B cell (primary cell): ENCODE data around the gene MAPK9. TPM values are rescaled to one million over a fixed set of nuclear protein-coding genes. Genes with fewer than 3 reads are reported as not detected.

Experiments used
- ATAC-seq: fragments of 200-7000 bp; cut with Tn5 transposase; one replicate; pipeline ENCODE4 v1.10.0; 2021; ENCODE audit warnings: low read depth, mild to moderate bottlenecking, moderate number of reproducible peaks, moderate library complexity
- CTCF ChIA-PET: fragments of 350-600 bp; sonication (Branson Sonifier 250); formaldehyde crosslinking; loops from one replicate; lab custom pipeline; 2021; ENCODE audit warnings: antibody characterized with exemption, inconsistent platforms; lab: Charles Lee
- POLR2A ChIA-PET: fragments of 350-600 bp; sonication (Branson Sonifier 250); formaldehyde crosslinking; loops from one replicate; lab custom pipeline; 2021; ENCODE audit warnings: antibody characterized with exemption; lab: Charles Lee
- DNase-seq: peaks from one replicate; pipeline ENCODE4 v3.0.0; 2013
- H2AFZ ChIP-seq: 2 replicates; pipeline ENCODE4 v1.6.1; 2012; ENCODE audit warnings: mild to moderate bottlenecking, low read depth, low read length; ENCODE audit not compliant: insufficient read depth, poor library complexity, severe bottlenecking
- H3K27ac ChIP-seq, 2 donors: 1 replicate in 1 of 2; 2 replicates in 1 of 2; pipeline ENCODE4 v1.5.1; 2012 to 2013; ENCODE audit warnings: low read length in 2 of 2, mild to moderate bottlenecking in 2 of 2, moderate library complexity in 1 of 2
- H3K27me3 ChIP-seq, 4 experiments: fragments of 200-600 bp in 1 of 4; sonication (generic) in 1 of 4; replicated peaks in 1 of 4; 1 replicate in 2 of 4; 2 replicates in 2 of 4; pipeline versions ENCODE4 v1.6.1 to v1.7.0; 2013 to 2016; ENCODE audit warnings: low read length in 3 of 4, mild to moderate bottlenecking in 2 of 4, mixed read lengths in 1 of 4, moderate library complexity in 1 of 4; ENCODE audit not compliant: insufficient read depth in 4 of 4, control insufficient read depth in 3 of 4; ENCODE audit errors: control extremely low read depth in 1 of 4
- H3K36me3 ChIP-seq, 2 experiments: replicated peaks in 1 of 2; 1 replicate in 1 of 2; 2 replicates in 1 of 2; pipeline versions ENCODE4 v1.6.1 to v1.7.1; 2013; ENCODE audit warnings: low read length in 1 of 2; ENCODE audit not compliant: insufficient read depth in 2 of 2, control insufficient read depth in 1 of 2; ENCODE audit errors: control extremely low read depth in 1 of 2, extremely low read depth in 1 of 2
- H3K4me1 ChIP-seq, 2 donors: fragments of 200-600 bp in 1 of 2; sonication (generic) in 1 of 2; 1 replicate in 1 of 2; 2 replicates in 1 of 2; pipeline versions ENCODE4 v1.5.1 to v1.6.1; 2013 to 2017; ENCODE audit warnings: low read length in 2 of 2; ENCODE audit not compliant: control insufficient read depth in 2 of 2, insufficient read depth in 2 of 2
- H3K4me2 ChIP-seq: replicated peaks from 2 replicates; pipeline ENCODE3; 2012; ENCODE audit warnings: mild to moderate bottlenecking, low read depth, low read length; ENCODE audit not compliant: poor library complexity, severe bottlenecking
- H3K4me3 ChIP-seq, 5 experiments: fragments of 200-600 bp in 1 of 5; sonication (generic) in 1 of 5; 1 replicate in 3 of 5; 2 replicates in 2 of 5; pipeline versions ENCODE4 v1.5.1 to v1.7.0; 2011 to 2016; ENCODE audit warnings: low read length in 4 of 5, mild to moderate bottlenecking in 4 of 5, low read depth in 2 of 5, control low read depth in 1 of 5, moderate library complexity in 1 of 5; ENCODE audit not compliant: insufficient read depth in 1 of 5; ENCODE audit errors: control extremely low read depth in 1 of 5, extremely low read depth in 1 of 5
- H3K79me2 ChIP-seq: fragments of 200-600 bp; sonication (generic); one replicate; pipeline ENCODE4 v1.6.0; 2016; ENCODE audit warnings: low read length; ENCODE audit not compliant: control insufficient read depth, insufficient read depth
- H3K9ac ChIP-seq: fragments of 200-600 bp; sonication (generic); 2 replicates; pipeline ENCODE4 v1.6.1; 2017; ENCODE audit warnings: mild to moderate bottlenecking, low read length, moderate library complexity
- H3K9me3 ChIP-seq, 3 donors: one replicate each; pipeline versions ENCODE4 v1.6.1 to v1.7.1; 2013; ENCODE audit warnings: low read length in 2 of 3; ENCODE audit not compliant: control insufficient read depth in 2 of 3, insufficient read depth in 1 of 3; ENCODE audit errors: control extremely low read depth in 1 of 3
- H4K20me1 ChIP-seq: 2 replicates; pipeline ENCODE4 v1.6.0; 2012; ENCODE audit warnings: mild to moderate bottlenecking, low read length; ENCODE audit not compliant: insufficient read depth, control insufficient read depth, poor library complexity, severe bottlenecking
- H3K27ac Mint-ChIP-seq: one replicate; pipeline ENCODE4 v1.8.0; 2021; ENCODE audit warnings: mixed read lengths
- H3K27me3 Mint-ChIP-seq: one replicate; pipeline ENCODE4 v1.8.0; 2021; ENCODE audit warnings: mixed read lengths
- H3K4me1 Mint-ChIP-seq: one replicate; pipeline ENCODE4 v1.8.0; 2021; ENCODE audit warnings: mixed read lengths
- H3K4me3 Mint-ChIP-seq: one replicate; pipeline ENCODE4 v1.8.0; 2021; ENCODE audit warnings: mixed read lengths
- H3K9me3 Mint-ChIP-seq: one replicate; pipeline ENCODE4 v1.8.0; 2022; ENCODE audit warnings: mixed read lengths; ENCODE audit not compliant: insufficient read depth
- CTCF ChIP-seq: fragments of 200-600 bp; IDR thresholded peaks from one replicate; pipeline ENCODE4 v1.8.0; 2022; ENCODE audit warnings: antibody characterized with exemption, mild to moderate bottlenecking
- EZH2 ChIP-seq: IDR thresholded peaks from 2 replicates; pipeline ENCODE4 v1.6.1; 2012; ENCODE audit warnings: borderline replicate concordance, low read depth, mild to moderate bottlenecking, moderate library complexity, low read length; ENCODE audit not compliant: insufficient read depth, poor library complexity, severe bottlenecking
- WGBS: methylation state at CpG from one replicate; pipeline ENCODE4 v1.1.5; 2013; ENCODE audit warnings: missing lambda C conversion rate; ENCODE audit not compliant: insufficient coverage; 5-methylcytosine and 5-hydroxymethylcytosine counted together
- intact Hi-C: fragments of 100-400 bp; cut with micrococcal nuclease; formaldehyde crosslinking; loops from one replicate; pipeline ENCODE4 v1.10.0; 2022
- polyA plus RNA-seq: library from polyadenylated mRNA; depleted of rRNA; stranded (reverse); fragments of >200 nt; gene quantifications from 2 replicates; pipeline ENCODE4 v1.2.3, GENCODE V29; 2012
- total RNA-seq, 2 donors: library from RNA; stranded (reverse); fragments of 120-200 nt in 1 of 2; gene quantifications; 1 replicate in 1 of 2; 2 replicates in 1 of 2; pipeline versions ENCODE4 v1.2.3 to v1.2.4, GENCODE V29; 2013 to 2022

The MAPK9 gene
- total and polyA plus RNA-seq, 2 donors (not counting 1 experiment from before 2014, with no cell fraction given) = 19.7 to 40.4 TPM

DNA sequence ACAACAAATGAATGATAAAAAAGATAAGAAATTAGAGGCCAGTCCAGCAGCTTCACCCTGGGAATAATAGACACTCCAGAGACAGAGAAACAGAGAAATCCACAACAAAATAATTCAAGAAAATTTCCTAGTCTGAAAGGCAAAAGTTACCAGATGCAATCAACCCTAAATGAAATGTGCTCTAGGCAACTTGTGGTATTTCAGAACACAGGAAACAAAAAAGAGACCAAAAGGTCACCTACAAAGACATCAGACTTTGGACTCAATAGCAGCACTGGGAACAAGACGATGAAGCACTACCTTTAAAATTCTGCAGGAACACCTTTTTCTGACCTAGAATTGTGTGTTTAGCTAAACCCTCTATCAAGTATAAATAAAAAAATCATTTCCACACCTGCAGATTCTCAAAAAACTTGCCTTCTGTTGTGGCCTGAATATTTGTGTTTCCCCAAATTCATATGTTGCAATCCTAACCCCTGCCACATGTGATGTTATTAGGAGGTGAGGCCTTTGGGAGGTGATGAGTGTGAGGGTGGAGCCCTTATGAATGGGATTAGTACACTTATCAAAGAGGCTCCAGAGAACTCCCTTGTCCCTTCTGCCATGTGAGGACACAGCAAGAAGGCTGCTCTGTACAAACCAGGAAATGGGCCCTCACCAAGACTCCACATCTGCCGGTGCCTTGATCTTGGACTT is 5.9 kb upstream of the MAPK9 start:
- Mint-ChIP-seq H3K4me3 (no peak overlapping the region), H3K27ac (no peak overlapping the region), H3K4me1 (peaks cover 28% of the 10 kb centered on the region), H3K9me3 (no peaks in the 10 kb centered on the region), H3K27me3 (peaks cover 16% of the 10 kb centered on the region)
- ATAC-seq = no peak
- no peak for DNase-seq
- peaks cover 4% of the 10 kb centered on the region for H4K20me1 ChIP-seq
- ChIA-PET POLR2A (interaction anchor here (0.8 kb wide), 1 partner anchor 16 kb away, joined by 10 read pairs; no protein-coding TSS in a partner anchor), CTCF (no interaction called here)
- no peaks in the 10 kb centered on the region for H3K9me3 ChIP-seq
- no peak for TF ChIP-seq CTCF
- TF ChIP-seq EZH2 = no peak
- WGBS = 100% methylated on average over 1 of the region's 2 CpGs
- intact Hi-C loops = no loop called here
- no peak overlapping the region for H3K9ac ChIP-seq
- H3K4me3 ChIP-seq = no peak overlapping the region
- peaks cover 21 to 23% of the 10 kb centered on the region in 2 donors for H3K4me1 ChIP-seq
- H3K79me2 ChIP-seq = peaks cover 5% of the 10 kb centered on the region
- H3K27ac ChIP-seq = no peak overlapping the region
- no peaks in the 10 kb centered on the region for H3K27me3 ChIP-seq
- H3K4me2 ChIP-seq = no peak overlapping the region
- H2AFZ ChIP-seq = no peak overlapping the region
- H3K36me3 ChIP-seq = no peaks in the 10 kb centered on the region

DNA sequence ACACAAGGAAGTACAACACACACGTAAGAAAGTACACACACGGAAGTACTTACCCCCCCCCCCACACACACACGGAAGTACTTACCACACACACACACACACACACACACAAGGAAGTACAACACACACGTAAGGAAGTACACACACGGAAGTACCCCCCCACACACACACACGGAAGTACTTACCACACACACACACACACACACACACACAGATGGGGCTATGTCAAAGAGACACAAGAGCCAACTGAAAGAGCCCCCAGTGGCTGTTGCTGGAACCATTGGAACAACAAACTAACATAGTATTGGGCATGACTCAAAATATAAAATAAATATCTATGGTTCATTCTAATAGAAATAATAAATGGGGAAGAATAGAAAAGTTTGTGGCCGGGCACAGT is 4.9 kb upstream of the MAPK9 start:
- H3K27ac Mint-ChIP-seq = no peak overlapping the region

More for the DNA sequence above, 4.9 kb upstream of the MAPK9 start:
- Histone ChIP-seq H3K4me3 (no peak overlapping the region), H3K36me3 (no peaks in the 10 kb centered on the region), H4K20me1 (peaks cover 4% of the 10 kb centered on the region), H3K9me3 (no peaks in the 10 kb centered on the region), H3K79me2 (peaks cover 5% of the 10 kb centered on the region), H3K4me1 (peaks cover 21 to 26% of the 10 kb centered on the region in 2 donors), H3K27ac (no peak overlapping the region), H3K27me3 (no peaks in the 10 kb centered on the region), H3K4me2 (no peak overlapping the region), H2AFZ (no peak overlapping the region), H3K9ac (no peak overlapping the region)
- ATAC-seq (no peak), DNase-seq (peak; percentile 17)
- H3K27me3 Mint-ChIP-seq = peaks cover 14% of the 10 kb centered on the region
- H3K4me1 Mint-ChIP-seq = peaks cover 31% of the 10 kb centered on the region
- no peak overlapping the region for H3K4me3 Mint-ChIP-seq
- intact Hi-C loops = no loop called here
- no peak for TF ChIP-seq CTCF
- no peak for TF ChIP-seq EZH2
- CTCF ChIA-PET = interaction anchor here (1.3 to 5.2 kb wide), 3 partner anchors 20 to 32 kb away, joined by 4 to 109 read pairs (median 55); no protein-coding TSS in a partner anchor
- H3K9me3 Mint-ChIP-seq = no peaks in the 10 kb centered on the region
- no CpG with 5 or more reads among the region's 7 CpGs for WGBS
- POLR2A ChIA-PET = interaction anchor here (0.7 kb wide), 1 partner anchor 763 kb away, joined by 3 read pairs; no protein-coding TSS in a partner anchor
